ENCODE data around the gene ZBTB7C.

- TF ChIP-seq CTCF (conservative IDR thresholded peaks at IDR 0.05; ENCODE audit: low read length), result no peak
- TF ChIP-seq EZH2phosphoT487 (IDR thresholded peaks at IDR 0.05; ENCODE audit: borderline replicate concordance), result no peak
Observed at GRCh38 chr18:48066225-48066652, 342.9 kb downstream of the ZBTB7C start.

All from Loucy (cell line).